DMS153 (cell line): ENCODE data around the gene LAMC3.

Source experiments
- DNase-seq: peaks from one replicate; lab custom pipeline; 2025; lab: John Stamatoyannopoulos, UW

LAMC3 gene

GRCh38 chr9:131076347-131077195 lies 67.6 kb downstream of the LAMC3 start:
- DNase-seq: no peak

- DNase-seq: no peak
Measured at GRCh38 chr9:131078427-131079366, 69.7 kb downstream of the LAMC3 start.

GRCh38 chr9:131080589-131080988 lies 71.6 kb downstream of the LAMC3 start:
- DNase-seq: no peak

GRCh38 chr9:131081868-131082267 lies 72.9 kb downstream of the LAMC3 start:
- no peak for DNase-seq

GRCh38 chr9:131082774-131083512 lies 74.0 kb downstream of the LAMC3 start:
- DNase-seq: no peak

- no peak for DNase-seq
Measured at GRCh38 chr9:131084661-131085369, 75.8 kb downstream of the LAMC3 start.

GRCh38 chr9:131085370-131086122 lies 76.6 kb downstream of the LAMC3 start:
- DNase-seq: no peak

- DNase-seq: no peak
Measured at GRCh38 chr9:131087354-131087893, 78.5 kb downstream of the LAMC3 start.

- no peak for DNase-seq
Measured at GRCh38 chr9:131090025-131090787, 81.2 kb downstream of the LAMC3 start.

GRCh38 chr9:131091352-131091992 lies 82.5 kb downstream of the LAMC3 start:
- DNase-seq: no peak

GRCh38 chr9:131092030-131092429 lies 83.1 kb downstream of the LAMC3 start:
- DNase-seq: no peak

- DNase-seq: no peak
Measured at GRCh38 chr9:131092548-131093440, 83.8 kb downstream of the LAMC3 start.

- DNase-seq: no peak
Measured at GRCh38 chr9:131094015-131094414, 85.0 kb downstream of the LAMC3 start.

GRCh38 chr9:131094622-131095021 lies 85.6 kb downstream of the LAMC3 start:
- no peak for DNase-seq

- no peak for DNase-seq
Measured at GRCh38 chr9:131095666-131096268, 86.8 kb downstream of the LAMC3 start.

- peak; percentile 40 for DNase-seq
Measured at GRCh38 chr9:131096269-131097125, 87.5 kb downstream of the LAMC3 start, which contains the start of gene AIF1L. AIF1L (plus strand) TSS chr9:131096531; CDS start chr9:131096630, 99 bp downstream.
